Testis (tissue), 2 donors: ENCODE measurements around the gene BPIFB2.

Source experiments
- CTCF ChIP-seq, 3 experiments: fragments of 450-650 bp in 2 of 3; fragments of 200-600 bp in 1 of 3; sonication (generic) in 1 of 3; IDR thresholded peaks; one replicate each; pipeline ENCODE4 v1.5.1; 2016 to 2019; ENCODE audit warnings: antibody characterized with exemption in 3 of 3, mild to moderate bottlenecking in 2 of 3, moderate library complexity in 1 of 3
- POLR2A ChIP-seq: fragments of 450-650 bp; IDR thresholded peaks from one replicate; pipeline ENCODE4 v1.6.1; 2017; ENCODE audit warnings: antibody characterized with exemption, mild to moderate bottlenecking, moderate library complexity

- TF ChIP-seq CTCF (IDR thresholded peaks at IDR 0.05) (no peak), POLR2A (no peak)
Measured at GRCh38 chr20:32977281-32978008, 30.1 kb upstream of the BPIFB2 start.
